Measurements from ENCODE around the gene PTRH1. TPM values are rescaled to one million over a fixed set of nuclear protein-coding genes. Genes with fewer than 3 reads are reported as not detected.

Gene PTRH1
- total RNA-seq, 1 donor from 2014 or later, result 21.8 TPM

DNA sequence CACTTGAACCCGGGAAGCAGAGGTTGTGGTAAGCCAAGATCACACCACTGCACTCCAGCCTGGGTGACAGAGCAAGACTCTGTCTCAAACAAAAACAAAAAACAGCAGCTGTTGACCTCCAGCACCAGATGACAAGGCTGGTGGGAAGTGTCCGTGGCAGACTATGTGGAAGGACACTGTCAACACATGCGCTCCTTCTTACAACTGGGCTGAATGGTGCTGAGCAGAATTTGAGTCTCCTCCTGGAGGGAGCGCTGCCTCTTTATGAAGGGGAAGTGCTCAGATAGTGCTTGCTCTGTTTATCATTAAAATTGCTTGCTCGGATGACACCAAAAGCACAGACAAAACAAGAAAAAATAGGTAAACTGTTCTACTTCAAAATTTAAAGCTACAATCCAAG is 17.9 kb downstream of the PTRH1 start:
- no peak for DNase-seq (ENCODE audit: low read depth)

DNA sequence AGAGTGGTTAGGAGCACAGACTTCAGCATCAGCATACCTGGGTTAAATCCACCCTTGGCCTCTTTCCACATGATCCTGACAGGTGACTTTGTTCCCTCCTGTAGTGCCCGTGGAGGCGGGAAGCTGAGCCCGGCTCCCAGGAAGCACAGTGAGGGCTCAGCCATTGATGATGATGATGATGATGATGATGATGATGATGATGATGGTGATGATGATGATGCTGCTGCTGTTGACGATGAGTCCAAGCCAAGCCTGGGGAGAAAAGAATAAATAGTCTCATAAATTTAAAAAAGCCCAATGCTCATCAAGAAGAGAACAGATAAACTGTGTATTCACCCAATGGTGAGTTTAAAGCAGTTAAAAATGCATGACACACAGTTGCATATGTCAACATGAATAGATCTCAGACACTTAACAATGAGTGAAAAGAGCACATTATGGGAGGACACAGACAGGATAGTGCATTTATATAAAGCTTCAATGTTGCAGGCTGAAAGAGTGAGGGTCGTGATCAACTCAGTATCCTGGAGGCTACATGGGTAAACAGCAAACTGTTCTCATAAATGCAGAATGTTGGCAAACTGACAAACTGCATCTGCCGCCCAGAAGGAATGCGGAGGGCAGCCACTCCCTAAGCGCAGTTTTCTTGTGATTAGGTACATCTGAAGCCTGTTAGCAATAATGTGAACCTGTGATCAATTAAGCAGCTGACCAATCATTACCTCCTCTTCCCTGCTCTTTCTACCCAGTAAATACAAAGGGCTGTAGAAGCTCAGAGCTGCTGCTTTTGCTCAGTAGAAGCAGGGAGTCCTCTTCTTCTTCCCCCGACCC is 20.4 kb downstream of the PTRH1 start:
- DNase-seq (ENCODE audit: low read depth), result no peak

DNA sequence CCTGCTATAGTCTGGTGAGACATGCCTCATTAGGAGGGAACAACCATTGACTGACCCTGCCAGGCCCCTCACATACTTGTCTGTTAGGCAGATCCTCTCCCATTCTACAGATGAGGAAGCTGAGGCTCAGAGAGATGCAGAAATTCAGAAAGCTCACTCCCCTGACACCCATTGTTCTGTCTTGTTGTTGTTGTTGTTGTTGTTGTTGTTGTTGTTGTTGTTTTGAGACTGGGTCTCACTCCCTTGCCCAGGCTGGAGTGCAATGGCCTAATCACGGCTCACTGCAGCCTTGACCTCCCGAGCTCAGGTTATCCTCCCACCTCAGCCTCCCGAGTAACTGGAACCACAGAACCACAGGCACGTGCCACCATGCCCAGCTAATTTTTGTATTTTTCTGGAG is 21.8 kb downstream of the PTRH1 start:
- DNase-seq (ENCODE audit: low read depth), result no peak

DNA sequence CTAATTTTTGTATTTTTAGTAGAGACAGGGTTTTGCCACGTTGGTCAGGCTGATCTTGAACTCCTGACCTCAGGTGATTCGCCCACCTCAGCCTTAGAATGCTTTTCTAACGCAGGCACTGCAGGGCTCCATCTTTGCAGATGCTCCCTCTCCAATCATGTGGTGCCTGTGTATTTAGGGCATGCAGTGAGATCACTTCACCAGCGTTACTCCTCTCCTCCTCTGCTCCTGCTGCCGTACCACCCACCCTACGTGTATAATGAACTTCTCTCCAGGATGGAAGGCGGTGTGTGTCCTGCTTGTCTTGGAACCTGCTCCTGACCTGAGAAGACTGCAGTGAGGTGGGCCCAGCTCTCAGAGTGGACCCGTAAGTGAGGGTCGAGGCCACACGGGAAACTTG is 22.3 kb downstream of the PTRH1 start:
- no peak for DNase-seq (ENCODE audit: low read depth)

DNA sequence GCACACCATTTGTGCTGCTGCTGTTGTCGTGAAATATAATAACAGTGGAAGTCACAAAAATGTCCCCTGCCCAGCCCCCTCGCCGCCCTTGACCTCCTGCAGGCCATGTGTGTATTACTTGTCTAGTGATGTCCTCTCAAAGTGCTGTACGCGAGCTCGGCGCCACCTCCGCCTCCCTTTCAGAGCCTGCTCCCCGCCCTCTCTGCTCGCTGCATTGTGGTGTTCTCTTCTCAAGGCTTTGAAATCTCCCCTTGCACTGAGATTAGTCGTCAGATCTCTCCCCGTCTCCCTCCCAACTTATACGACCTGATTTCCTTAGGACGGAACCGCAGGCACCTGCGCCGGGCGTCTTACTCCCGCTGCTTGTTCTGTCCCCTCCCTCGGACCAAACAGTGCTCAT is 23.4 kb downstream of the PTRH1 start:
- no peak for DNase-seq (ENCODE audit: low read depth)

DNA sequence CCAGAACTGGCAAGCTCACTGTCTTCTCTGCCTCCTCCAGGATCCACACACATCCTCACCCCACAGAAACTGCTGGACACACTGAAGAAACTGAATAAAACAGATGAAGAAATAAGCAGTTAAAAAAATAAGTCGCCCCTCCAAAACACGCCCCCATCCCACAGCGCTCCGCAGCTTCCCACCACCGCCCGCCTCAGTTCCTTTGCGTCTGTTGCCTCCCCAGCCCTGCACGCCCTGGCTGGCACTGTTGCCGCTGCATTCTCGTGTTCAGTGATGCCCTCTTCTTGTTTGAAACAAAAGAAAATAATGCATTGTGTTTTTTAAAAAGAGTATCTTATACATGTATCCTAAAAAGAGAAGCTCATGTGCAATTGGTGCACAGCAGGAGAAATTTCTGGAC is 24.7 kb downstream of the PTRH1 start:
- DNase-seq (ENCODE audit: low read depth), result no peak

DNA sequence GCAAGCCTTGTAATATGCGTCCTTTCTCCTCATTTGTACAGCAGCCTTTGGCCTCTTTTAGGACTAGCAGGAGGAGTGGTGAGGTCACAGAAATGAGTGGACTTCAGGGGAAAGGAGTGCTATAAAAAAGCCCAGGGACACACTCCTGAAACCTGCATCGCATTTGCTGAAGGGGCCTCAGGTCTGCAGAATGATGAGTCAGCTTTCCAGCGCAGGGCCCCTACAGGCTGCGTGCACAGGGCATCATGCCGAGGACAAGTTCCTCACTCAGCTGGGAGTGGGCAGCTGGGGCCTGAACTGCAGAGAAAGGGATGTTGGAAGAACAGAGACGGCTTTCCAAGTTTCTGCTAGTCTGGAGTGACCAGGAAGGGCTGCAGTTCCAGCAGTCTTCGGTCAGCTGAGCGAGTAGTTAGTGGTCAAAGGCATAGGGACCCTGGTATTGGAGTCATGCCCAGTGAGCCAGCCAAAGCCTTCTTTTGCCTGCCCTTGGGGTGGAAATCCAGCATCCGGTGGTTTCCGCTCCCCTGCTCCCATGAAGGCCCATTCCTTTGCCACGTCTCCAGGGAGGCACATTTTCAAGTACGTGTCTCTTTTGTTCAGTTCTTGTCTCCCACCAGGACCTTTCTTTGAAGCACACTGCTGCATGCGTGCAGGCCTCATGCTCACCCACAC is 26.0 kb downstream of the PTRH1 start:
- no peak for DNase-seq (ENCODE audit: low read depth)

DNA sequence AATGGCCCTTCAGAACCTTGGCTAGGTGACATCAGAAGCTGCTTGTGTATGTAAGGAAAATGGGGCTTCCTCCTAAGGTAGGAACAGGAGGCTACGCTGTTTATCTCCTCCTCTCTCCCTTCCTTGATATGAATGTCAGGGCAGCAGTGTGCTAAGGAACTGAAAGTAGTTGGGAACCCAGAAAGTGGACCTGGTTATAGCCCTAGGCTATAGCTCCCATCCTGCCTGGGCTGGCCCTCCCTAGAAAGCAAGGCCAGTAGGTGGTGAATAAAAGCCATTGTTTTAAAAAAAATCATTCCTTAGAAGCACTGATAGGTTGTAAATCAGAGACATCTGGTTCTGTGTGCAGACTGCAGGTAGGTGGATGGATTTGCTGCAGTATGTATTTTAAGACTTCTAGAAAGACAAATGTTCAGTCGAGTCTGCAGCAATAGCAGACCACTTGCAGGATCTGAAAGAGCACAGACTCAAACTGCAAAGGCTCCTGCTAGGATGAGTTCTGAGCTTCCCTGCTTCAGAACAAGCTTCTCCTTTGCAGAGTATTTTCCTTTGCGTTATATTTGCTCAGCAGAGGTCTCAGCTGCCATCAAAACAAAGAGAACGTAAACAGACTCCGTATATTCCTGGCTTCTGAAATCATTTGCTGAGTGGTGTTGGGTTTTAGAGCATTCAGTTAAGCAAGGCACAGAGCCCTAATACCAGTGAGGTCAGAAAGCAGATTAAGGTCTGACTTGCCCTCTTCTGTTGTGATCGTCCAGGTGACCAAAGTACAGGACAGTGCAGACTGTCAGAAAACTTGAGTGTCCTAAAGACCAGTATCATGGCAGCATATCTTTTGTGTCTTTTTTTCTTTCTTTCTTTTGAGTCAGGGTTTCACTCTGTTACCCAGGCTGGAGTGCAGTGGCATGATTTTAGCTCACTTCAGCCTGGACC is 28.7 kb downstream of the PTRH1 start:
- DNase-seq (ENCODE audit: low read depth), result no peak

DNA sequence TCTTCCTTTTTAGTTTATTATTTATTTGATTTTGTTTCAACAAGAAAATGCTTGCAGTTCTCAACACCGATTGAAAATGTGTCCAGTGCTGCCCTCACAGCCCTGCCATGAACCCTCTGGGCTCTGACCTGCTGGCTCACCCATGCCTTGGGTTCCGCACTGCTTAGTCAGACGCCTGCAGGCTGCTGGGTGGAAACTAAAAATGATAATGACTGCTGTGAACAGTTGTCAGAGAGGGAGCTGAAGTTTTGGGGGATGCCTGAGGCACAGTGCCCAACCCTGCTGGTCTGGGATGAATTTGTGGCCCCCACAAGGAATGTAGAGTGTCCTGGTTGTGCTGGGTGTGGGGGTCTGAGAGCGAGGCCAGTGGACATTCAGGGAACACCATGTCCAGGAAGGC is 30.9 kb downstream of the PTRH1 start:
- peak; percentile 40 for DNase-seq (ENCODE audit: low read depth)

DNA sequence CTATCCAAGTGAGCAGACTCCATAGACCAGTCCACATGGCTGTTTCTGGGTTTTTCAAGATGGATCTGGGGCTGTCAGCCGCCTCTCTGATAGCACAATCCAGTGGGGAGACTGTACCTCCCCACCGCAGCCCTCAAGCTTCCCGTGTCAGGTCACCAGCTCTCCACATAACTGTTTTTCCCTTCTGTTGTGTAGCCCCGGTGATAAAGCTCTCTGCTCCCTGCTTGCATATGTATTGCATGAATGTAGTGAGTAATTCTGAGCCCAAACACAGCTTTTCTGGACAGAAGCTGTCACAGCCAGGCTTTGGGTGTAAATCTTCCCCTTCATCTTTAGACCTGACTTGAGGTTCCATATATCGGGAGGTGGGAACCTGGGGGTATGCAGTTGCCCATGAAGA is 31.7 kb downstream of the PTRH1 start:
- DNase-seq (ENCODE audit: low read depth), result no peak

DNA sequence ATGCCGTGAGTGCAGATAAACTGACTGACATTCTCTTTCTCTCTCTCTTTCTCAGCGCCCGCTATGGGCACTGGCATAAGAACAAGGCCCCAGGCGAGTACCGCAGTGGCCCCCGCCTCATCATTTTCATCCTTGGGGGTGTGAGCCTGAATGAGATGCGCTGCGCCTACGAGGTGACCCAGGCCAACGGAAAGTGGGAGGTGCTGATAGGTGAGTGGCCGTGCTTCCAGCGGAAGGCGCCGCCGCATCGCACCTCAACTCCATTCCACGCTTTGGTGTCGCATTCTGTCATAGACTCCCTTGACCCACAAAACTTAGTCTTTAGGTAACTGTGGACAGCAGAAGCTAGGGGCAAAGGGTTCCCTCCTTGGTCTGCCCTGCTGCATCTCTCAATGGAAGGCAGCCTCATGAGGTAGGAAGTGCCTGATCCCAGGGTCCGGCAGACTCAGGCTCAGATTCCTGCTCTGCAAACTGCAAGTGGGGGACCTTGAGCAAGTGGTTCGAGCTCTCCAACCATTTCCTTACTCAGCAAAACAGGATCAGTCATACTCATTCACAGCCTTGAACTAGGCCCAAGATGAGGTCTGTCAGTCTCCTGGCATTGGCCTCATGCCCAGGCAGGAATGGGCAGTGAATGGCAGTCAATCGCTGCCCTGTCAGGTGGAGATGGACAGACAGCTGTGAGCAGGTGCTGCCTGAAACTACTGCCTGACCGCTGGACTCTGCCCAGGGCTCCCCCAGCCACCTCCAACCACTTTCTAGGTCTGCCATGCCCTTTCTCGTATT is 32.9 kb downstream of the PTRH1 start:
- peak; percentile 17 for DNase-seq (ENCODE audit: low read depth)

DNA sequence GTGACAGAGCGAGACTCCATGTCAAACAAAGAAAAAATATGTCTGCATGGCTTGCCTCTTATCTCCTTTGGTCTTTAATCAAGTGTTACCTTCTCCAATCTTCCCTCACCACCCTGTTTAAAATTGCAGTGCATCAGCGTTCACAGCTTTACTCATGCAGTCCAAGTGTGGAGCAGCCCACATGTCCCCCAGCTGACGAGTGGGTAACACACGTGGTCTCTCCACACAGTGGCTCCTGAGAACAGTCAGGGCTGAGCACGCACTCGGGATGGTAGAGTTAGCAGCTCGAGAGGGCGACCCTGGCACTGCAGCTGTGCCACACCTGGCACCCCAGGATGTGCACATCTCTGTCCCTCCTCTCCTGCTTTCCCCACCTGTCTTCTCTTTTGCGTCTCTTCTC is 34.6 kb downstream of the PTRH1 start:
- DNase-seq (ENCODE audit: low read depth), result no peak

DNA sequence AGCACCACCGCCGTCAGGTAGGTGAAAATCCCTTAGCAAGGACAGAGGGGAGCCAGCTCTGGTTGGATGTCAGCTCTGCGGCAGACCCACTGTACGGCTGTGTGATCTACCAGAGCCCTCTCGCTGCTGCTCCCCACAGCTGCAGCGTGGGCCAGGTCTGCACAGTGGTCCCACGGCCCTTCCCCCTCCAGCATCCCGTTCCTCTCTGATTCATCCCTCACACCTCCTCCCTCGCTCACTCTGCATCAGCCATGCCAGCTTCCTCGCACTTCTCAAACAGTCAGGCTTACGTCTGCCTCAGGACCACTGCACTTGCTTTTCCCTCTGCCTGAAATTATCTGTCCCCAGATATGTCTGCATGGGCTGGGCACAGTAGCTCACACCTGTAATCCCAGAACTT is 35.2 kb downstream of the PTRH1 start:
- DNase-seq (ENCODE audit: low read depth), result no peak

DNA sequence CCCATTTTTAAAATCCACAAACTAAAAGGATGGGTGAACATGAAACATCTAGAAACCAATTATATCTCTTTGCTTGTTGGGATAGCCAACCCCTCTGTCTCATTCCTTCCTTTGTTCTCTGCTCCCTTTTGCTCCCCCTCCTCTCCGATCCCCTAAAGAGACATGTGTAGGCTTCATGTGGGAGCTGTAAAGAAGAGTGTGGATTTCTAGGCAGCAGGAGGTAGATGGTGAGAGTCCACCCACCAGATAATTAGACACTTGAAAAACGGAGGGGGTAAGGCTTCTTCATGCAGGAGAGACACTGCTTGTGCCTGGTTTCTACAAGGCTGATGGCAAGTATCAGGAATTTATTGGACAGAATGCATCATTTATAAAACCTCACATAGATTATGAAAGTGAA is 36.0 kb downstream of the PTRH1 start:
- DNase-seq (ENCODE audit: low read depth), result no peak

DNA sequence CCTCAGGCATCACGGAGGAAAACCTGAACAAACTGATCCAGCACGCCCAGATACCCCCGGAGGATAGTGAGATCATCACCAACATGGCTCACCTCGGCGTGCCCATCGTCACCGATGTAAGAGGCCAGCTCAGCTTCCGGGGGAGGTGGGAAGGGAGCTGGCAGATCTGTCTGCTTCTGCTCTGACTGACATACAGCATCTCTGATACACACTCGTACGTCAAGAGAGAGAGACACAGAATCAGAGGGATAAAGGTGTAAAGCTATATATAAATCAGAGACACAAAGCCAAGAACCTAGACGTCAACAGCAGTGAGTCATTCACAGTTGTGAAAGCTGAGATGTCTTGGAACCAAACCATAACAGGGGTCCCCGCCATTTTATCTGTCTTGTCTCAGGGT is 38.8 kb downstream of the PTRH1 start:
- no peak for DNase-seq (ENCODE audit: low read depth)

DNA sequence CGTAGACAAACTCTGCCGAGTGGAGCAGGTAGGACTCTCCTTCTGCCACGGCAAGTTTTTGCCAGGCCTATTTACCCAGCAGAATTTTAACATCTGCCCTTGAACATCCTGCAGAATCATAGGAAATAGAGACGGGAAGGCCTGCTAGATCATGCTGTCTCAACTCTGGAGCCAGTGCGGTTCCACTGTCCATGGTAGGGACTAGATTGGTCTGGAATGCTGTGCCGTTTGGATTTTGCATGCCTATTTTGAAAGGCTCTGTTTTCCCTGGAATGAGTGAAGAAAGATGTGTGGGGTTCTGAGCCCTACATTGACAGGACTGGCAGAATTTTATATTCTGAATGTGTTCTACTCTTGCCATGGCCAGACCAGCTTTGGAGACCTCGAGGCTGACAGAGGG is 42.2 kb downstream of the PTRH1 start:
- no peak for DNase-seq (ENCODE audit: low read depth)

DNA sequence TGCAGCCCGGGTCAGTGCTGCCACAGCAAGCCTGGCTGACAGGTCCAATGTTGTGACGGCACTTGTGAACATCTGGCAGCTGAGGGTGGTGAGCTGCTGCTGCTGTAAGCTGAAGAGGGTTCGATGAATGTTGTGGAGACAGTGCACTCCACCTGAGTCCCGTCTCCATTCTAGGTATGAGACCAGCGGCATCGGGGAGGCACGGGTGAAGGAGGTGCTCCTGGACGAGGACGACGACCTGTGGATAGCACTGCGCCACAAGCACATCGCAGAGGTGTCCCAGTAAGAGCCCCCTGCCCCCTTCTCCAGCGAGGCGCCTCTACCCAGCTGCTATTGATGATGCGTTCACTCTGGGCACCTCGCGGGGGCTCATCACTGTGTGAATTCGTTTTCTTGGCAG is 47.6 kb downstream of the PTRH1 start:
- no peak for DNase-seq (ENCODE audit: low read depth)

DNA sequence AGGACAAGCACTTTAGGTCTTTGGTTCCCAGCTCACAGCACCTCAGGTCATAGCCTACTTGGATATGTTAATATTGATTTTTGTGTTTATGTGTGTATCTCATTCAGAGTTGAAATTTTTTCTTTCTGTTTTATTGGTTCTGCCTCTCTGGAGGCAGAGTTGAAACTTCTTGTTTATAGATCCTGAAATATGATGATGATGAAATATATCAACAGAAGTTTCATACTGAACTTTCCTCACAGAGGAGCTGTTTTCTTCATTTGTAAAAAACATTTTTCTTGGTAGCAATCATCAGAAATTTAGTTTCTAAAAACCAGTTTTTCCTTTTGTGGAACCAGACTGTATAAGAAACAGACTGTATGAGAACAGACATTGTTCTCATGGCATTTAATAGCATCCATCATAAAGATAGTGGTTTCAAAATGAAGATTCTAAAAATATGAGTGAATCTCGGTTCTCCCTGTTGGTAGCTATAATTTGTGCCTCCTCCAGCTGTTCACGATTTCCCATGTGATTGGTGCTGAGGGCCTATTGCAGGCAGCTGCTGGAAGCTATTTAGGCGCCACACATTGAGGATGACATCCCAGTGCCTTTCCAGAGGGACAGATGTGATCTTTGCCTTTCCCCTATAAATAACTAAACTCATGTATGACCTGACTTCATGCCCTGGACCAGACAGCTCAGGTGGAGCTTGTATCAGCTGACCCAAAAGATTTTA is 48.2 kb downstream of the PTRH1 start:
- no peak for DNase-seq (ENCODE audit: low read depth)

DNA sequence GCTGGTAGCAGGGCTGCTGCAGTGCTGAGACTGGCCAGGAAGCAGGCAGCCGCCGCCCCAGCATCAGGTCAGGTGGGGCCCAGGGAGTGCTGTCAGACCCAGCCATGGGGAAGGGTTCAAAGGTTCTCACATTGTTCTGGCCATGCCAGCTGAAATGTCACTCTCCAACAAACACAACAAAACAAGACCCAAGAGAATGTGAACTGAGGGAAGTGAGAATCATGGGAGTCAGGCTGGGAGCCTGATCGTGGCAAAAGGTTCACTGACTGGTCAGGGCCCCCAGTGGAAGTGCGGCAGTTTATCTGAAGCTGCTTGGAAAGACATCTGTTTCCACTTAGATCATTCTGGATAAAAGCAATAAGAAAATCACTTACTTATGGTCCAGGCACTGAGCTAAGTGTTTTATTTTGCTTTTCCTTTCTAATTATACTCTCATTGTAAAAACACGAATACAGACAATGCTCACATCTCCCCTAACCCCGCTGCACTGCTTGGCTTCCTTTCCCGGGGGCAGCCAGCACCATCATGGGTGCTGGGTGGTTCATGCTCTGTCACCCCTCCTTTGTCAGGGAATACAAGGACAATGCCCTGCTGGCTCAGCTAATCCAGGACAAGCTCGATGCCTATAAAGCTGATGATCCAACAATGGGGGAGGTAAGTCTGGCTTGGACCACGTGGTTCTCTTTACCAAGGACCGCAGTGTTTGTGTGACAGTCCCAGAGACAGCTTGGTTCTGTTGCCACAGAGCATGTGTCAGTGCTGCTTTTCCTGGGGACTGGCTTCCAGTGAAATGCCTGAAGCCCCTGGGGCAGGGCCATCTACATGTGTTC is 50.6 kb downstream of the PTRH1 start:
- no peak for DNase-seq (ENCODE audit: low read depth)

DNA sequence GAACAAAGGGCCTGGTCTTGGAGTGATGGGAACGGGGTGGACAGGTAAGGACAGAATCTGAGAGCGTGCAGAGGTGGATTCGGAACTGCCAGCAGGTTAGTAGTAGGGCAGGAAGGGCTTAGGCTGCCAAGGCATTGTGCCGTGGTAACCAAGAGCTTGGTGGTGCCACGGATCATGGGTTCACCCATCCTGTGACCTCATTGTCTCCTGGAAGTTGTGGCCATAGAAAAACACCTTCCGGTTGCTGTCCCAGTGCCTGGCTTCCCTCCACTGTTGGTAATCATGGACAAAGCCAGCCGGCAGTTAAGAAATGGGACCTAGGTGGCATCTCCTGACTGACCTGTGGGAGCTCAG is 51.2 kb downstream of the PTRH1 start:
- DNase-seq (ENCODE audit: low read depth), result no peak
